ENCODE data around the gene CLBA1. TPM values are rescaled to one million over a fixed set of nuclear protein-coding genes. Genes with fewer than 3 reads are reported as not detected.
"Not testable (repeated sequence)": the region's sequence is repeated elsewhere in the genome, so short reads cannot be mapped to it uniquely, and the experiment has no call there.

CLBA1 gene
- polyA plus RNA-seq (2014; cell fraction: cytosol; rRNA removed), result 1.4 and 2.6 TPM in 2 replicates
- 3.4 and 5.5 TPM in 2 replicates for polyA plus RNA-seq (2014; cell fraction: nucleus; rRNA removed)

GRCh38 chr14:104985675-104986486 lies at the start of gene CLBA1:
Gene CLBA1, plus strand, starts transcription at chr14:104985788. Its CDS starts 644 bp downstream, at chr14:104986432.
- peak; percentile 73 for DNase-seq (ENCODE audit: low spot score)

- no peak for DNase-seq (ENCODE audit: low spot score)
Observed at GRCh38 chr14:104935955-104936354, 49.6 kb upstream of the CLBA1 start.

DNA sequence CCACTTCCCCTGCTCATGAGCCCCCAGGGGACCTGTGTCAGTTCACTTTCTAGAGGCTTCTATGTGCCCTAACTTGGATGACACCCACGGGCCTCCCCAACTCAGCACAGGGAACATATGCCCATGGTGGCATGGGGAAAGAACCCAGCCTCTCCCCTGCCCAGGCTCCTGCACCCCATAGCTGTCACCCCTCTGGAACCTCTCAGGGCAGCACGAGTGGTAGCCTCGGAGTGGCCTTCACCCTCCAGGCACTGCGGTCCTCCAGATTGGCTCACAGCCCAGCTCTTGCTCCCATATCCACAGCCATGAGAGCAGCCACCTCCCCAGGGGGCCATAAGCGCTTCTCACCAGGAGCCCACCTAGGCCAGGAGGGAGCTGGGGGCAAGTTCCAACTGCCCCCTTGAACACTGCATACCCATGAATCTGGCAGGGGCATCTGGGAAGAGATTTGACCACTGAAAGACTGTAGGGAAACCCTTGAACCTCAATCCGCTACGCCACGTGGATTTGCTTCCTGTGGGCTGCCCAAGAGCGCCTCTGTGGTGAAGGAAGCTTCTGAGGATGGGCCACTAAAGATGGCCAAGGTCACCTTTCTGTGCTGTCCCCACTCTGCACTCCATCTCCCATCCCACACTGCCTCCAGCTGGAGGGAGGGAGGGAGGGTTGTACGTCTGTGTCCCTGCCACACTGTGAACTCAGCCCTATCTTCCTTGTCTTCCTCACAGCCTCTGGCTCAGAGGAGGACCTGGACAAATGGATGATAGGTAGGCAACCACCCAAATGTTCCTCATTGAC lies 49.0 kb upstream of the CLBA1 start:
- DNase-seq (ENCODE audit: low spot score), result no peak

- DNase-seq (ENCODE audit: low spot score), result no peak
Observed at GRCh38 chr14:104937161-104937560, 48.4 kb upstream of the CLBA1 start.

GRCh38 chr14:104937694-104938365 lies 47.8 kb upstream of the CLBA1 start:
- DNase-seq (ENCODE audit: low spot score), result no peak

GRCh38 chr14:104938436-104938835 lies 47.2 kb upstream of the CLBA1 start:
- no peak for DNase-seq (ENCODE audit: low spot score)

GRCh38 chr14:104938960-104939359 lies 46.6 kb upstream of the CLBA1 start:
- DNase-seq (ENCODE audit: low spot score), result no peak

- DNase-seq (ENCODE audit: low spot score), result no peak
Observed at GRCh38 chr14:104939666-104940410, 45.8 kb upstream of the CLBA1 start.

GRCh38 chr14:104940526-104941150 lies 45.0 kb upstream of the CLBA1 start:
- no peak for DNase-seq (ENCODE audit: low spot score)

DNA sequence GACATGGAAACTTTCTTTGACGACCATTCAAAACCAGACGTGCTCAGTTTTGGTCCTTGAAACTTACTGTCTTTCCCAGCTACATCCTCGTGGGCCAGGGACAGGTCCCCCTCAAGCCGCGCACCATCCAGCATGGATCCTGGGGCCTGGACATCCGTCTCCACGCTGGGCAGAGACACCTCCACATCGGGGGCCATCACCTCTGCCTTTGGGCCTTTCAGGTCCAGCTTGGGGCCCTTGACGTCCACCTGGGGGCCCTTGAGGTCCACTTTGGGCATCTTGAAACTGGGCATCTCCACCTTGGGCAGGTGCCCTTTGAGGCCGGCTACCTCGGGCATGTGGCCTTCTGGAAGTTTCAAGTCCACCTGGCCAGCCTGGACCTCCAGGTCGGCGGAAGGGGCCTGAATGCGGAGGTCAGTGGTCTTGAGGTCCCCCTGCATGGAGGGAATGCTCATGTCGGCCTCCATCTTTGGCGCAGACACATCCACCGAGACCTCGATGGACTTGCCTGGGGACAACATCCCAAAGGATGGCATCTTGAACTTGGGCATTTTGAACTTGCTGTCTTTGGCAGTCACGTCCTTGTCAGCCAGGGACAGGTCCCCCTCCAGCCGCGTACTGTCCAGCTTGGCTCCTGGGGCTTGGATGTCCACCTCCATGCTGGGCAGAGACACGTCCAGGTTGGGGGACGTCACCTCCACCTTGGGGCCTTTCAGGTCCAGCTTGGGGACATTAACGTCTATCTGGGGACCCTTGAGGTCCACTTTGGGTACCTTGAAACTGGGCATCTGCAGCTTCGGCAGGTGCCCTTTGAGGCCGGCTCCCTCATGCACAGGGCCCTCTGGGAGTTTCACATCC lies 43.9 kb upstream of the CLBA1 start:
- DNase-seq (ENCODE audit: low spot score), result no peak

DNA sequence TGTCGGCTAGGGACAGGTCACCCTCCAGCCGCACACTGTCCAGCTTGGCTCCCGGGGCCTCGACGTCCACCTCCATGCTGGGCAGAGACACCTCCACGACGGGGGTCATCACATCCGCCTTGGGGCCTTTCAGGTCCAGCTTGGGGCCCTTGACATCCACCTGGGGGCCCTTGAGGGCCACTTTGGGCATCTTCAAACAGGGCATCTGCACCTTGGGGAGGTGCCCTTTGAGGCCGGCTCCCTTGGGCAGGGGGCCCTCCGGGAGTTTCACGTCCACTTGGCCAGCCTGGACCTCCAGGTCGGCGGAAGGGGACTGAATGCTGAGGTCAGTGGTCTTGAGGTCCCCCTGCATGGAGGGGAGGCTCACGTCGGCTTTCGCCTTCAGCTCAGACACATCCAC lies 43.0 kb upstream of the CLBA1 start:
- no peak for DNase-seq (ENCODE audit: low spot score)

GRCh38 chr14:104943216-104944015 lies 42.2 kb upstream of the CLBA1 start:
- not testable (repeated sequence) for DNase-seq (ENCODE audit: low spot score)

DNA sequence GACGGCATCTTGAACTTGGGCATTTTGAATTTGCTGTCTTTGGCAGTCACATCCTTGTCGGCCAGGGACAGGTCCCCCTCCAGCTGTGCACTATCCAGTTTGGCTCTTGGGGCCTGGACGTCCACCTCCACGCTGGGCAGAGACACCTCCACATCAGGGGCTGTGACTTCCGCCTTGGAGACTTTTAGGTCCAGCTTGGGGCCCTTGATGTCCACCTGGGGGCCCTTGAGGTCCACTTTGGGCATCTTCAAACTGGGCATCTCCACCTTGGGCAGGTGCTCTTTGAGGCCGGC lies 41.6 kb upstream of the CLBA1 start:
- DNase-seq (ENCODE audit: low spot score), result not testable (repeated sequence)

- DNase-seq (ENCODE audit: low spot score), result not testable (repeated sequence)
Observed at GRCh38 chr14:104944436-104945205, 41.0 kb upstream of the CLBA1 start.

DNA sequence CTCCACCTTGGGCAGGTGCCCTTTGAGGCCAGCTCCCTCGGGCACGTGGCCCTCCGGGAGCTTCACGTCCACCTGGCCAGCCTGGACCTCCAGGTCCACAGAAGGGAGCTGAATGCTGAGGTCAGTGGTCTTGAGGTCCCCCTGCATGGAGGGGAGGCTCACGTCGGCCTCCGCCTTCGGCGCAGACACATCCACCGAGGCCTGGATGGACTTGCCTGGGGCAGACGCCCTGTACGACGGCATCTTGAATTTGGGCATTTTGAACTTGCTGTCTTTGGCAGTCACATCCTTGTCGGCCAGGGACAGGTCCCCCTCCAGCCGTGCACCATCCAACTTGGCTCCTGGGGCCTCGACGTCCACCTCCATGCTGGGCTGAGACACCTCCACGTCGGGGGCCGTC lies 40.3 kb upstream of the CLBA1 start:
- not testable (repeated sequence) for DNase-seq (ENCODE audit: low spot score)

GRCh38 chr14:104945986-104946965 lies 39.3 kb upstream of the CLBA1 start:
- not testable (repeated sequence) for DNase-seq (ENCODE audit: low spot score)

DNA sequence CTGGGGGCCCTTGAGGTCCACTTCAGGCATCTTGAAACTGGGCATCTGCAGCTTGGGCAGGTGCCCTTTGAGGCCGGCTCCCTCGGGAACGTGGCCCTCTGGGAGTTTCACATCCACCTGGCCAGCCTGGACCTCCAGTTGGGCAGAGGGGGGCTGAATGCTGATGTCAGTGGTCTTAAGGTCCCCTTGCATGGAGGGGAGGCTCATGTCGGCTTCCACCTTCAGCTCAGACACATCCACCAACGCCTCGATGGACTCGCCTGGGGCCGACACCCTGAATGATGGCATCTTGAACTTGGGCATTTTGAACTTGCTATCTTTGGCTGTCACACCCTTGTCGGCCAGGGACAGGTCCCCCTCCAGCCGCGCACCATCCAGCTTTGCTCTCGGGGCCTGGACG lies 38.4 kb upstream of the CLBA1 start:
- not testable (repeated sequence) for DNase-seq (ENCODE audit: low spot score)

Measured in SK-N-DZ (cell line).